NCI-H1694 treated with DMSO at 0.1 percent for 48 hours (cell line): Measurements from ENCODE around the gene SPACA4.
A peak's percentile ranks its signal among the peaks of the same experiment; 100 is the strongest.
"Not testable (repeated sequence)": the region's sequence is repeated elsewhere in the genome, so short reads cannot be mapped to it uniquely, and the experiment has no call there.

Source experiments
- DNase-seq: peaks from one replicate; lab custom pipeline; 2025; lab: John Stamatoyannopoulos, UW

The SPACA4 gene

DNA sequence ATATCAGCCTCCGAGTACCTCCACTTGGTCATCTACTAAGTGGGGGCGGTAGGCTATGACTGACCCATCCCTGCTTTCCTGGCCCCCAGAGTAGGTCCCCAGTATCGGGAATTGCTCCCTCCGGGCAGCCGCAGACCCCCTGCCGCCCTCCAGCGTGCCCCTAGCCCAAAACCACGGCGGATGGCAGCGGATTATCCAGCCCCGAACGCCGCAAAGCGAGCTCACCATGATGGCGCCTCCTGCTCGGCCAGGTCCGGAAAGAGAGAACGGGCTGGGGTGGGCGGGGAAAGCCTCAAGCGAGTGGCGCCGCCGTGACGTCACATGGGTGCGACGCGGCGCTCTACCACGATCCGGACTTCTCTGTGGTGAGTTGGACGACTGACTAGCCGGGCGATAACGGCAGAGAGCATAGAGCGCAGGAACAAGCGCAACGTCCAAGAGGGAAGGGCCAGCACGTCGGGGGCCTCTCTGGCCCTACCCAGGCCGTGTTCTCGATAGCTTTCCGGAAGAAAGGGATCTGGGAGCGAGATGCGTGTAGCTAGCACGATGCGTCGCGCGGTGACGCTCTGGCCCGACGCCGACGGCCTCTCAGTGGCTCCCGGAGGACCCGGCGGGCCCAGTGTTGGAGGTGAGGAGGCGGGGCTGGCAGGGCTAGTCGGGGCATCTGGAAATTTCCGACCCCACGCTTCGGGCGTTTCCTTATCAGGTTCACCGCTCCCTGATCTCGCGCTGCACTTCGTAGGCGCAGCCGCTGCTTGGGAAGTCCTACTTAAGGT is 12.6 kb downstream of the SPACA4 start, which contains the start of the genes RPL18 and SPHK2:
RPL18 (minus strand) TSS at position 263 of the 776 bp plus-strand sequence; CDS start at position 228, 35 bp downstream.
SPHK2 (plus strand) TSS at position 591 of the 776 bp plus-strand sequence. CDS start 1,009 bp downstream, outside the sequence.
- peak; percentile 99 for DNase-seq

DNA sequence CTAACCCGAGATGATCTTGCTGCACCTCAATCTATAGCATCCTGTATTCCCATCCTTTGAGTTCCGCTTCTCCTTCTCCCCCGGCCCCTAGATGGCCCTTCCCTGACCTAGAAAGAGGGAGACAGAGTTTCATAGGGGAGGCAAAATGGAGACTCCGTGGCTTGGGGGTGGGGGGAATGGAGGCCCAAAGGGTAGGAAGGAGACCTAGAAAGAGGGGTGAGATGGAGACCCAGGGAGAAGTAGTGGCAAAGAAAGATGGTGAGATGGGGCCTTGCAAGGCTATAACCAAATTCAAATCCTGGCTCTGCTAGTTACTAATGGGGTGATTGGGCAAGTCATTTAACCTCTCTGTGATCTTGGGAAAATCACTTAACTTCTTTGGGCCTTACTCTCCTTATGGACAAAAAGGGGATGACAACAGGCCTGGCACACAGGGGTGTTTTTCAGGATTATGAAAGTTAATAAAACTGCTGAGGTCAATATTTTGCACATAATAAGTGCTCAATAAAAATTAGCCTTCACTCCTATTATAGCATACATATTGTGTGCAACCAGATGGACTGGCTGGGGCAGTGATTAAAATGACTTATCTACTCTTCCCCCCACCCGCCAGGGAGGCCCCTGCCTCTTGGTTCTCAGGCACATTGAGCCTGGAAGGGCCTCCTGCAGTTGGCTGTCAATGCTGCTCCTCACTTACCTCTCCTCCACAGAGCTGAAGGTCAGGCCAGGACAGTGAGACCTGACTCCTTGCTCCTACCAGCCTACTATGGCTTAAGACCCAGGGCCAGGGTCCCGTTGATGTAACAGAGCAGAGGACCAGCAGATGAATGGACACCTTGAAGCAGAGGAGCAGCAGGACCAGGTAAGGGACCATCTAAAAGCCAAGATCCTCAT is 13.4 kb downstream of the SPACA4 start:
- no peak for DNase-seq

DNA sequence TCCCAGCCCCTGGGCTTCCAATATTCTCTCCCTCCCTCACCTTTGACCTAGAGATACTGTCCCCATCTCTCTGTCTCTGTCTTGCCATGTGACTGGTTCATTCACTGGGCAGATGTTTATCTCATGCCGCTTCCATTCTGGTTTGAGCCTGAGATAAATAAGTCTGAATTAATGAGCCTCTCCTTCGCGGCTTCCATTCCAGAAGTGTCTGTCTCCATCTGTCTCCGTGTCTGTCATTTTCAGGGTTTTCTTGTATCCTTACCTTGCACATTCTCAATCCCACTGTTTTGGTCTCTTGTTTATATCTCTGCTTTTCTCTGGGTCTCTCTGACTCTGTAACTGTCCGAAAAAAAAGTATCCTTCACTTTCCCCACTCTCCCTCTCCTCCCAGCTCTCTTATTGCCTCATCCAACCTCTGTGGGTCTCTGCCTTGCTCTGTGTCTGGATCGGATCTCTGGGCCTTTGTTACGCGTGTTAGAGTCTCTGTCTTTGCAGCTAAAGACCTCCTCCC is 17.1 kb downstream of the SPACA4 start:
- no peak for DNase-seq

DNA sequence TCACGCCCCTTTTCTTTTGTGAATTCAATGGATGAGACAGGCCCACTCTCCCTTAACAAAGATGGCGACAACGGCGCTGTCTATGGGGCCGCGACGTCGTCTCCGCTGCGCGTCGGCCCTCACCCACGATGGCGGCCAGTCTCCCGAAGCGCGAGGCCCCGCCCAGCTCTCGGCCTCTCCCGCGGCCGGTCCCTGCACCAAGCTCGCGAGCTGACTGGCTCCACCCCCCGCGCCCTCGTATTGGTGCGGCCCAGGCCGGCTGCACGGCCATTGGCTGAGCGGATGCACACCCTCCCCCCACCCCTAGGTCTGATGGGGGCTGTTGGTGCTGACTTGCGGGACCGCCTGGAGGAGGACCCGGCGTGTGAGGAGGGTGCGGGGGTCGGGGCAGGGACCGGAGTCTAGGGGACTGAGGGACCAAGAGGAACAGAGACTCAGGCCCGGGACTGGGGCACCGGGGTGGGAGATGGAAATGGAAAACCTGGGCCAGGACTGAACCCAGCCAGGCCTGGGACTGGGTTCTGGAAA is 17.6 kb downstream of the SPACA4 start:
- DNase-seq, result peak; percentile 98

DNA sequence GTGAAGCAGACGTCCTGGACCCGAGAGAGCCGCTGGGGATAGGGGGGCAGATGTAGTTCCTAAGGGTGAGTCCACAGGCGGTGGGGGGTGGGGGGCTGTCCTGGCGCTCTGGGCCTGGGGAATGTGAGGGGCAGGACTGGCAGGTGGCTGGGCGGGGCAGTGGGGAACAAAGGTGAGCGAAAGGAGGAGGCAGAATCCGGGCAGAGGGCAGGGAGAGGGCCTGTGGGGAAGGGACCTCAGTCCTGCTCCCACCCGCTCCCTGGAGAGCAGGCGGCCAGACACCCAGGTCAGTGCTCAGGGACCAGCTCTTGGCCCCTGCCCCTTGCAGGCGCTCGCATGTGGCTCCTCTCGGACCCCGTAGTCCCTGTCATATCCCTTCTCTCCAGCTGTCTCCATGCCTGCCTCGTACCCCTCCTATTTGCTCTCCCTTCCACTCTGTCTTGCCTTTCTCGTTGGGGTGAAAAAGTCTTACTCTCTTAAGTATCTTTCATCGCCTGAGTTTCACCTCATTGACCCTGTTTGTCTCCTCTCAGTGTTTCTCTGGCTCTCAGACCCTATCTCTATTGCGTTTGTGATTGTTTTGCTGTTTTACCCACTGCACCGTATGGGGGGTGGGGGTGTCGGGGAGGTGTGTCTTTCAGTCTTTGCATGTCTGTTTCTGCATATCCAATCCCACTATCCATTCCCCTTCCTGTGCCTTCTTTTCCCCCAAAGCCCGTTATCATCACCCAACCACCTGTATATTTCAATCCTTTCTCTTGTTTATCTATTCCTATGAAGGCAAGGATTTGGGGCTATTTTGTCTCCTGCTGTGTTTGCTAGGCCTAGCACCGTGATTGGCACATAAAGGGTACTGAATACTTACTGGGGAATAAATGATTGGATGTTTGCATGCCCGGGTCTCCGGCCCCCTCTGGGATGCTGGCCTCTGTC is 18.5 kb downstream of the SPACA4 start:
- no peak for DNase-seq

DNA sequence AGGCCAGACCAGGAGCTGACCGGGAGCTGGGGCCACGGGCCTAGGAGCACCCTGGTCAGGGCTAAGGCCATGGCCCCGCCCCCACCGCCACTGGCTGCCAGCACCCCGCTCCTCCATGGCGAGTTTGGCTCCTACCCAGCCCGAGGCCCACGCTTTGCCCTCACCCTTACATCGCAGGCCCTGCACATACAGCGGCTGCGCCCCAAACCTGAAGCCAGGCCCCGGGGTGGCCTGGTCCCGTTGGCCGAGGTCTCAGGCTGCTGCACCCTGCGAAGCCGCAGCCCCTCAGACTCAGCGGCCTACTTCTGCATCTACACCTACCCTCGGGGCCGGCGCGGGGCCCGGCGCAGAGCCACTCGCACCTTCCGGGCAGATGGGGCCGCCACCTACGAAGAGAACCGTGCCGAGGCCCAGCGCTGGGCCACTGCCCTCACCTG is 19.4 kb downstream of the SPACA4 start:
- no peak for DNase-seq

DNA sequence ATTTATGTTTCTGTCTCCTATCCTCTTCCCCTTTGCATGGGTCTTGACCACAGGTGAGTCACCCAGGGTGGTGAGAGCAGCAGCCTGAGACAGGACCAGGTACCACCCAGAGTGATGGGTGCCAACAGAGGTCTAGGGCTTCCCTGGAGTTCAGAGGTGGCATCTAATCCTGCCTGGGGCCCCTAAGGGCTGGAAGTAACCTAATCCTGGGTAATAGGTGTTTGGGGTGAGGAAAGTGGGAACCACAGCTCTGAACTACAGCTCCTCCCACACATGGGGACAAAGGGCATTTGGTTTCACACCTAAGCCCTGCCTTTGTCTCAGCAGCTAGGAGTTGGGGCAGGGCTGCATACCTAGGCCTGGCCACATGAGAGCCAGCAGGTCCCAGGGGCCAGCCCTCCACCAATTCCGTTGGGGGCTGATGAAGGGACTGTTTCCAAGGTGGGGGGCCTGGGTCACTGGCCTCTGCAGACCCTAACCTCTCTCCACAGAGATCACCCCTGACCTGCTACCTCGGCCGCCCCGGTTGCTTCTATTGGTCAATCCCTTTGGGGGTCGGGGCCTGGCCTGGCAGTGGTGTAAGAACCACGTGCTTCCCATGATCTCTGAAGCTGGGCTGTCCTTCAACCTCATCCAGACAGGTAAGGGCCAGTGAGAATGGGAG is 20.8 kb downstream of the SPACA4 start:
- DNase-seq, result no peak

DNA sequence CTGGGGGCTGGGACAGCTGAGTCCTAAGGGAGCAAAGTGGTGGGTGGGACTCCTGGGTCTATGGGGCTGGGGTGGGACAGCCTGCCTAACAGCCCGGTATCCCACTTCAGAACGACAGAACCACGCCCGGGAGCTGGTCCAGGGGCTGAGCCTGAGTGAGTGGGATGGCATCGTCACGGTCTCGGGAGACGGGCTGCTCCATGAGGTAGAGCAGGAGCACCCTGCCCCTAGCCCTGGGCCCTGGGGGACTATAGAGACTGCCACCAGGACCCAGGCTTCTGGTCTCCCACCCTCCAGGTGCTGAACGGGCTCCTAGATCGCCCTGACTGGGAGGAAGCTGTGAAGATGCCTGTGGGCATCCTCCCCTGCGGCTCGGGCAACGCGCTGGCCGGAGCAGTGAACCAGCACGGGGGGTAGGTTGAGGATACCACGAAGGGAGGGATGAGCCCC is 21.3 kb downstream of the SPACA4 start:
- DNase-seq, result no peak

DNA sequence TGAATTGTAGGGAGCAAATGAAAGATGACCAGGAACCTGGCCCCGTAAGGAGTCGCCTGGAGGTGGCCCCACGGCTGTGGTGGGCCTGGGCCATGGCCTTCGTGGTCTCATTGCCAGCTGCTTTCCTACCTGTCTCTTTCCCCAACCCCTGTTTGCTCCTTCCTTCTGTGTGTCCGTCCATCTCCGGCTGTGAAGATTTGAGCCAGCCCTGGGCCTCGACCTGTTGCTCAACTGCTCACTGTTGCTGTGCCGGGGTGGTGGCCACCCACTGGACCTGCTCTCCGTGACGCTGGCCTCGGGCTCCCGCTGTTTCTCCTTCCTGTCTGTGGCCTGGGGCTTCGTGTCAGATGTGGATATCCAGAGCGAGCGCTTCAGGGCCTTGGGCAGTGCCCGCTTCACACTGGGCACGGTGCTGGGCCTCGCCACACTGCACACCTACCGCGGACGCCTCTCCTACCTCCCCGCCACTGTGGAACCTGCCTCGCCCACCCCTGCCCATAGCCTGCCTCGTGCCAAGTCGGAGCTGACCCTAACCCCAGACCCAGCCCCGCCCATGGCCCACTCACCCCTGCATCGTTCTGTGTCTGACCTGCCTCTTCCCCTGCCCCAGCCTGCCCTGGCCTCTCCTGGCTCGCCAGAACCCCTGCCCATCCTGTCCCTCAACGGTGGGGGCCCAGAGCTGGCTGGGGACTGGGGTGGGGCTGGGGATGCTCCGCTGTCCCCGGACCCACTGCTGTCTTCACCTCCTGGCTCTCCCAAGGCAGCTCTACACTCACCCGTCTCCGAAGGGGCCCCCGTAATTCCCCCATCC is 22.1 kb downstream of the SPACA4 start:
- DNase-seq, result no peak

DNA sequence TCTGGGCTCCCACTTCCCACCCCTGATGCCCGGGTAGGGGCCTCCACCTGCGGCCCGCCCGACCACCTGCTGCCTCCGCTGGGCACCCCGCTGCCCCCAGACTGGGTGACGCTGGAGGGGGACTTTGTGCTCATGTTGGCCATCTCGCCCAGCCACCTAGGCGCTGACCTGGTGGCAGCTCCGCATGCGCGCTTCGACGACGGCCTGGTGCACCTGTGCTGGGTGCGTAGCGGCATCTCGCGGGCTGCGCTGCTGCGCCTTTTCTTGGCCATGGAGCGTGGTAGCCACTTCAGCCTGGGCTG is 22.7 kb downstream of the SPACA4 start:
- DNase-seq, result no peak

DNA sequence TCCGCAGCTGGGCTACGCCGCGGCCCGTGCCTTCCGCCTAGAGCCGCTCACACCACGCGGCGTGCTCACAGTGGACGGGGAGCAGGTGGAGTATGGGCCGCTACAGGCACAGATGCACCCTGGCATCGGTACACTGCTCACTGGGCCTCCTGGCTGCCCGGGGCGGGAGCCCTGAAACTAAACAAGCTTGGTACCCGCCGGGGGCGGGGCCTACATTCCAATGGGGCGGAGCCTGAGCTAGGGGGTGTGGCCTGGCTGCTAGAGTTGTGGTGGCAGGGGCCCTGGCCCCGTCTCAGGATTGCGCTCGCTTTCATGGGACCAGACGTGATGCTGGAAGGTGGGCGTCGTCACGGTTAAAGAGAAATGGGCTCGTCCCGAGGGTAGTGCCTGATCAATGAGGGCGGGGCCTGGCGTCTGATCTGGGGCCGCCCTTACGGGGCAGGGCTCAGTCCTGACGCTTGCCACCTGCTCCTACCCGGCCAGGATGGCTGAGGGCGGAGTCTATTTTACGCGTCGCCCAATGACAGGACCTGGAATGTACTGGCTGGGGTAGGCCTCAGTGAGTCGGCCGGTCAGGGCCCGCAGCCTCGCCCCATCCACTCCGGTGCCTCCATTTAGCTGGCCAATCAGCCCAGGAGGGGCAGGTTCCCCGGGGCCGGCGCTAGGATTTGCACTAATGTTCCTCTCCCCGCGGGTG is 23.2 kb downstream of the SPACA4 start:
- no peak for DNase-seq

DNA sequence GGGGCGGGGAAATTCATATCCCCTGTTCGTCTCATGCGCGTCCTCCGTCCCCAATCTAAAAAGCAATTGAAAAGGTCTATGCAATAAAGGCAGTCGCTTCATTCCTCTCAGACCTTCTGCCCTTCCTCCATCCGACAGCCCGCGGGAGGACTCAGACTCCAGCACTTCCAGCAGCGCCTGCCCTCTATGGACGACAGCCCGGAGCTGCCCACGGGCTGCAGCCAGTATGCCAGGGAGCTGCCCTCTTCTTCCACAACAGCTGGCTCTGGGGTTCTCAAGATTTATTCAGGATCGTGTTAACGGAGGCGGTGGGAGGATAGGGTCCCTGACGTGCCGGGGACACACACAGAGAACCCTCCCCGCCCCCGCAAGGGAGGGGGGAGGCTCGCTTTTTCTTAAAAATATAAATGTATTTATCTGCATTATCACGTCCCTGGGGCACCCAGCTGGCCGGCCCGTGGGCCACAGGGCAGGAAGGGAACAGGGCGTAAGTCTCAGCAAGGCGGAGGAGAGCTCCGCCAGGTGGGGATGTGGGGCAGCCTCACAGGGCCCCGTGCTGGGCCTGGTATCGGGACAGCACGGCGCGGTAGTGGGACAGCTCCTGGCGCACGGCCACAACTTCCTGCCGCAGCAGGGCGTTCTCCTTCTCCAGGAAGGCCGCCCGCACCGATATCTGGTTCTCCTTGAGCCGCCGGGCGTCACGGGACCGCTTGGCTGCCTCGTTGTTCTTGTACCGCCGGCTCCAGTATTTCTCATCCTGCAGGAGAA is 23.9 kb downstream of the SPACA4 start:
- no peak for DNase-seq

DNA sequence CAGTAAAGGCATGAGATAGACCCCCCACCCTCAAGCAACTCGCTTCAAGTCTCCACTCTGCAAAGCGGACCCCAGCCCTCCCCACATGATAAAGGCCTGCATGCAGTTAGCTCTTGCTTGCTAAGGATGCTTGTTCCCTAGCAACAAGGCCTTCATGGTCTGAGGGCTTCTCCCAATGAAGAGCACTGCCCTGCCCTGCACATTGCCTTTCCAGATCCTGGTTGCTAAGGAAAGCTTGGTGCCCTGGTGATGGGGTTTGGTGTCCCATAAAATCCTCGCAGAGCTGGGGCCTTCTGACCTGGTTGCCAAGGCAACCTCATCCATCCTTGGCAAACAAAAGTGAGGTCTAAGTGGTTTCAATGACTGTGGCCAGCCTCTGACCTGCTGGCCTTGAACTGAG is 24.7 kb downstream of the SPACA4 start:
- no peak for DNase-seq

DNA sequence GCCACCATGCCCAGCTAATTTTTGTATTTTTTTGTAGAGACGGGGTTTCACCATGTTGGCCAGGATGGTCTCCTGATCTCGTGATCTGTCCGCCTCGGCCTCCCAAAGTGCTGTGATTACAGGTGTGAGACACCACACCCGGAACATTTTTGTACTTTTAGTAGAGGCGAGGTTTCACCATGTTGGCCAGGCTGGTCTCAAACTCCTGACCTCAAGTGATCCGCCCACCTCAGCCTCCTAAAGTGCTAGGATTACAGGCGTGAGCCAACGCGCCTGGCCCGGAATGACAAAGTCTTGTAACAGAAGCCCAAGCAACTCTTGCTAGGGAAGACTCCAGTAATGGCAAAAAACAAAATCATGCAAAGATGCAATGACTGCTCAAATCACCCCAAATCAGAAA is 25.7 kb downstream of the SPACA4 start:
- DNase-seq, result not testable (repeated sequence)

DNA sequence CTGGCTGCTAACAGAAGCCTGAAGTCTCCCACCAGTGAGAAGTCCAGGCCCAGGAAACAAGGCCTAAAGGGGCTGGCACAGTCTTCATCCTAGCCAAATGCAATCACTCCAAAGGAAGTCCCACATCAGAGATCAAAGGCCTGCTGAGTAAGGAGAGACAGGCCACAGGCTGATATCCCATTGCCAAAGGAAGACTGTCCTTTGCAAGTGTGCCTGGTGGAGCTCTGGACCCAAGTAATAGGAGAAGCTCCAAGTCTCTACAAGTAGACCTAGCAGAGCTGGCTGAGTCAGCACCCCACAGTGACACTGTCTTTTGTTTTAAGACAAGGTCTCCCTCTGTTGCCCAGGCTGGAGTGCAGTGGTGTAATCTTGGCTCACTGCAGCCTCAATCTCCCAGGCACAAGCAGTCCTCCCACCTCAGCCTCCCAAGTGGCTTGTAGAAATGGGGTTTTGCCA is 26.2 kb downstream of the SPACA4 start:
- no peak for DNase-seq

DNA sequence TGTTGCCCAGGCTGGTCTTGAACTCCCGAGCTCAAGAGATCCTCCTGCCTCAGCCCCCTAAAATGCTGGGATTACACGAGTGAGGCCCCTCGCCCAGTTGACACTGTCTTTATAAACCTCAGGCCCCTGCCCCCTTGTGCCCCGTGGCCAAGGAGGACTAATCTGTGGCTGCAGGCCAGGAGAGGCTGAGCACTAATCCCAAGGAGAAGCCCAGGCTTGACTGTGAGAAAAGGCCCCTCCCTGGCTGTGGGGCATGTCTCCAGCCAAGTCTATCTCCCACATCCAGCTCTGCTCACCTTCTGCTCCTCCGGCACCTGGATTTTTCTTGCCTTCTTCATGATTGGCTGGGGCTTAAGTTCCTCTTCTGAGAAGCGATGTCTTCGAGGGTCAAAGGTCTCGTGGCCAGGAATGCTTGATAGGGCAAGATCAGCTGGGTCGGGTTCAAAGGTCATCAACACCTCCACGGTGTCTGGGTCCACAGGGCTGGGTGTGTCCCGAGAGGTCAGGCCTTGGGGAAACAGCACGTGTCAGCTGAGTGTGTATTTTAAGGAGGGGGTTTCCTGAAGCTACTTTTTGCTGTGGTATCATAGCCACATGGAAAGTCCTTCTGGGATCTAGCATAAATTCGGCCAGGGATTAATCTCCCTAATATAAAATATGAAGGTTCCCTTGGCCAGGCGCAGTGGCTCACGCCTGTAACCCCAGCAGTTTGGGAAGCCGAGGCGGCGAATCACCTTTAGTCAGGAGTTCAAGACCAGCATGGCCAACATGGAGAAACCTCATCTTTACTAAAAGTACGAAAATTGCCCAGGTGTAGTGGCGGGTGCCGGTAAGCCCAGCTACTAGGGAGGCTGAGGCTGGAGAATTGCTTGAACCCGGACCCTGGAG is 26.9 kb downstream of the SPACA4 start:
- DNase-seq, result no peak

DNA sequence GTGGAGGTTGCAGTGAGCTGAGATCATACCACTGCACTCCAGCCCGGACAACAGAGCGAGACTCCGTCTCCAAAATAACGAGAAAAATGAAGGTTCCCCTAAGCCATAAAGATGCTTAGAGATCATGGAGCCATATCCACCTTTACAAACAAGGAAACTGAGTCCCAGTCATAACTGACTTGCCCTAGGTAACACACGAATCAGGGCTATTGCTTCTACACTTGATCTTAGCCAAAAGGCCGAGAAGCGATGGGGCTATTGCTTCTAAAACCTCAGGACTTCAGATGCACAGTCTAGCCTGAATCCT is 27.4 kb downstream of the SPACA4 start:
- no peak for DNase-seq
